Esophagus muscularis mucosa (tissue), 4 donors: ENCODE results near the gene GRIP1.

Experiments
- CTCF ChIP-seq, 3 experiments: fragments of 200-600 bp in 2 of 3; fragments of 450-650 bp in 1 of 3; sonication (generic) in 2 of 3; IDR thresholded peaks; one replicate each; pipeline ENCODE4 v1.5.1; 2017 to 2019; ENCODE audit warnings: antibody characterized with exemption in 3 of 3, mild to moderate bottlenecking in 2 of 3, moderate library complexity in 1 of 3
- EP300 ChIP-seq: sonication (generic); formaldehyde crosslinking; IDR thresholded peaks from one replicate; pipeline ENCODE4 v1.6.1; 2017; ENCODE audit warnings: antibody characterized with exemption
- POLR2A ChIP-seq: fragments of 450-650 bp; IDR thresholded peaks from one replicate; pipeline ENCODE4 v1.6.1; 2017; ENCODE audit warnings: antibody characterized with exemption, moderate library complexity, mild to moderate bottlenecking, low read depth
- POLR2AphosphoS5 ChIP-seq, 2 donors: sonication (generic); formaldehyde crosslinking; IDR thresholded peaks; one replicate each; pipeline ENCODE4 v1.6.1; 2017; ENCODE audit warnings: antibody characterized with exemption in 2 of 2

- TF ChIP-seq EP300 (no peak), CTCF (IDR thresholded peaks at IDR 0.05) (no peak), POLR2AphosphoS5 (IDR thresholded peaks at IDR 0.05) (no peak), POLR2A (no peak)
These were observed 231.2 kb downstream of the GRIP1 start for GRCh38 chr12:66447643-66448042.
